ENCODE data around the gene TKTL1. TPM values are rescaled to one million over a fixed set of nuclear protein-coding genes. Genes with fewer than 3 reads are reported as not detected.

The TKTL1 gene
- total RNA-seq, 4 donors from 2014 or later = 0.24 to 0.51 (median 0.34) TPM; not detected in 1

- Histone ChIP-seq H3K36me3 (peaks cover 8% of the 10 kb centered on the region), H3K27me3 (no peaks in the 10 kb centered on the region), H3K27ac (peak overlapping the region; percentile 68), H3K9me3 (no peaks in the 10 kb centered on the region), H3K4me1 (peaks cover 57% of the 10 kb centered on the region), H3K4me3 (peak overlapping the region; percentile 67)
- DNase-seq (ENCODE audit: low spot score in 2 of 2) = no peak
- 64% methylated on average over 22 of the region's 43 CpGs for WGBS
- no peak for TF ChIP-seq EP300 (IDR thresholded peaks at IDR 0.05)
- no peak for TF ChIP-seq POLR2AphosphoS5 (IDR thresholded peaks at IDR 0.05)
- TF ChIP-seq CTCF (IDR thresholded peaks at IDR 0.05) = no peak
- no peak for TF ChIP-seq POLR2A (IDR thresholded peaks at IDR 0.05)
Observed at GRCh38 chrX:154371789-154372300, 76.2 kb downstream of the TKTL1 start.

- WGBS = 50% methylated on average over 5 of the region's 5 CpGs
- Histone ChIP-seq H3K4me3 (peak overlapping the region; percentile 67), H3K4me1 (peaks cover 51% of the 10 kb centered on the region), H3K27me3 (no peaks in the 10 kb centered on the region), H3K9me3 (no peaks in the 10 kb centered on the region), H3K36me3 (peaks cover 2% of the 10 kb centered on the region), H3K27ac (no peak overlapping the region)
- DNase-seq (ENCODE audit: low spot score in 2 of 2) = no peak
- TF ChIP-seq POLR2AphosphoS5 (IDR thresholded peaks at IDR 0.05) (no peak), POLR2A (IDR thresholded peaks at IDR 0.05) (no peak), CTCF (IDR thresholded peaks at IDR 0.05) (no peak), EP300 (IDR thresholded peaks at IDR 0.05) (no peak)
Observed at GRCh38 chrX:154372612-154373022, 77.0 kb downstream of the TKTL1 start.

GRCh38 chrX:154373340-154374306, 78.0 kb downstream of the TKTL1 start:
- no peak for TF ChIP-seq POLR2AphosphoS5 (IDR thresholded peaks at IDR 0.05)
- peak; percentile 25 to 46 for TF ChIP-seq CTCF (IDR thresholded peaks at IDR 0.05)
- Histone ChIP-seq H3K9me3 (no peaks in the 10 kb centered on the region), H3K36me3 (no peaks in the 10 kb centered on the region), H3K4me3 (peak overlapping the region; percentile 67), H3K4me1 (peaks cover 49% of the 10 kb centered on the region), H3K27me3 (no peaks in the 10 kb centered on the region), H3K27ac (peak overlapping the region; percentile 71)
- 32% methylated on average over 19 of the region's 23 CpGs for WGBS
- no peak for DNase-seq (ENCODE audit: low spot score in 2 of 2)

GRCh38 chrX:154374313-154375155, 78.9 kb downstream of the TKTL1 start, which contains the start of gene FLNA:
Gene FLNA, minus strand, starts transcription at chrX:154374634. Its CDS starts 3,389 bp downstream, at chrX:154371245.
- TF ChIP-seq POLR2AphosphoS5 (IDR thresholded peaks at IDR 0.05) (no peak), EP300 (IDR thresholded peaks at IDR 0.05) (no peak), POLR2A (IDR thresholded peaks at IDR 0.05) (no peak), CTCF (IDR thresholded peaks at IDR 0.05) (no peak)
- peak within 1 kb of the TSS; percentile 67 for H3K4me3 ChIP-seq
- no peaks in the 10 kb centered on the region for H3K27me3 ChIP-seq
- no peaks in the 10 kb centered on the region for H3K9me3 ChIP-seq
- peaks cover 45% of the 10 kb centered on the region for H3K4me1 ChIP-seq
- no peaks in the 10 kb centered on the region for H3K36me3 ChIP-seq
- H3K27ac ChIP-seq = peak within 1 kb of the TSS; percentile 71
- WGBS = 73% methylated on average over 20 of the region's 95 CpGs
- no peak for DNase-seq (ENCODE audit: low spot score in 2 of 2)
